IPS-15b (cell line): Measurements from ENCODE around the gene ZP2.
"Not testable (repeated sequence)": the region's sequence is repeated elsewhere in the genome, so short reads cannot be mapped to it uniquely, and the experiment has no call there.

Experiments
- H3K27me3 ChIP-seq: one replicate; pipeline ENCODE4 v1.6.1; 2013; ENCODE audit warnings: low read length; ENCODE audit not compliant: control insufficient read depth, insufficient read depth
- H3K36me3 ChIP-seq: one replicate; pipeline ENCODE4 v1.6.1; 2013; ENCODE audit warnings: low read length; ENCODE audit not compliant: control insufficient read depth, insufficient read depth
- H3K4me1 ChIP-seq: one replicate; pipeline ENCODE4 v1.6.1; 2013; ENCODE audit warnings: mild to moderate bottlenecking, low read length; ENCODE audit not compliant: control insufficient read depth, insufficient read depth
- H3K4me3 ChIP-seq: one replicate; pipeline ENCODE4 v1.5.1; 2013; ENCODE audit warnings: low read depth, low read length
- H3K9ac ChIP-seq: one replicate; pipeline ENCODE4 v1.6.1; 2013; ENCODE audit warnings: low read depth, mild to moderate bottlenecking, low read length
- H3K9me3 ChIP-seq: one replicate; pipeline ENCODE4 v1.6.1; 2013; ENCODE audit warnings: mild to moderate bottlenecking, low read length; ENCODE audit not compliant: control insufficient read depth, insufficient read depth

The ZP2 gene

GRCh38 chr16:21156767-21157467 lies 54.5 kb downstream of the ZP2 start:
- peaks cover 3% of the 10 kb centered on the region for H3K36me3 ChIP-seq
- H3K4me3 ChIP-seq, result no peak overlapping the region
- H3K9ac ChIP-seq, result no peak overlapping the region
- peaks cover 3% of the 10 kb centered on the region for H3K27me3 ChIP-seq
- H3K9me3 ChIP-seq, result no peaks in the 10 kb centered on the region
- peaks cover 9% of the 10 kb centered on the region for H3K4me1 ChIP-seq

- not testable (repeated sequence) for H3K4me3 ChIP-seq, H3K4me1 ChIP-seq, H3K9ac ChIP-seq, H3K36me3 ChIP-seq, H3K9me3 ChIP-seq, H3K27me3 ChIP-seq
Observed at GRCh38 chr16:21156011-21156410, 55.4 kb downstream of the ZP2 start.

GRCh38 chr16:21153124-21153729 lies 58.1 kb downstream of the ZP2 start:
- not testable (repeated sequence) for H3K36me3 ChIP-seq, H3K9me3 ChIP-seq, H3K9ac ChIP-seq, H3K27me3 ChIP-seq, H3K4me1 ChIP-seq, H3K4me3 ChIP-seq

GRCh38 chr16:21152160-21153030 lies 59.0 kb downstream of the ZP2 start:
- not testable (repeated sequence) for H3K9ac ChIP-seq, H3K4me1 ChIP-seq, H3K27me3 ChIP-seq, H3K36me3 ChIP-seq, H3K9me3 ChIP-seq
- H3K4me3 ChIP-seq, result peak overlapping the region; percentile 27

GRCh38 chr16:21150375-21151001 lies 60.9 kb downstream of the ZP2 start, which contains the start of gene DNAH3:
TSS of gene DNAH3 (minus strand) at chr16:21150846. CDS start at chr16:21150319, 527 bp downstream.
- no peaks in the 10 kb centered on the region for H3K27me3 ChIP-seq
- no peaks in the 10 kb centered on the region for H3K4me1 ChIP-seq
- H3K9me3 ChIP-seq, result no peaks in the 10 kb centered on the region

More at GRCh38 chr16:21150375-21151001, 60.9 kb downstream of the ZP2 start, which contains the start of gene DNAH3:
- no peak within 1 kb of the TSS for H3K9ac ChIP-seq
- no peaks in the 10 kb centered on the region for H3K36me3 ChIP-seq
- H3K4me3 ChIP-seq, result no peak within 1 kb of the TSS
